ENCODE measurements around the gene PXYLP1.

Gene PXYLP1, protein sequence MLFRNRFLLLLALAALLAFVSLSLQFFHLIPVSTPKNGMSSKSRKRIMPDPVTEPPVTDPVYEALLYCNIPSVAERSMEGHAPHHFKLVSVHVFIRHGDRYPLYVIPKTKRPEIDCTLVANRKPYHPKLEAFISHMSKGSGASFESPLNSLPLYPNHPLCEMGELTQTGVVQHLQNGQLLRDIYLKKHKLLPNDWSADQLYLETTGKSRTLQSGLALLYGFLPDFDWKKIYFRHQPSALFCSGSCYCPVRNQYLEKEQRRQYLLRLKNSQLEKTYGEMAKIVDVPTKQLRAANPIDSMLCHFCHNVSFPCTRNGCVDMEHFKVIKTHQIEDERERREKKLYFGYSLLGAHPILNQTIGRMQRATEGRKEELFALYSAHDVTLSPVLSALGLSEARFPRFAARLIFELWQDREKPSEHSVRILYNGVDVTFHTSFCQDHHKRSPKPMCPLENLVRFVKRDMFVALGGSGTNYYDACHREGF

GRCh38 chr3:141231101-141231951, at the start of gene PXYLP1:
TSS of gene PXYLP1 (plus strand) at chr3:141231825. CDS start at chr3:141260176, 28,351 bp downstream.
- DNase-seq (ENCODE audit: low read depth) = peak; percentile 43
- TF ChIP-seq, protein P1, sequence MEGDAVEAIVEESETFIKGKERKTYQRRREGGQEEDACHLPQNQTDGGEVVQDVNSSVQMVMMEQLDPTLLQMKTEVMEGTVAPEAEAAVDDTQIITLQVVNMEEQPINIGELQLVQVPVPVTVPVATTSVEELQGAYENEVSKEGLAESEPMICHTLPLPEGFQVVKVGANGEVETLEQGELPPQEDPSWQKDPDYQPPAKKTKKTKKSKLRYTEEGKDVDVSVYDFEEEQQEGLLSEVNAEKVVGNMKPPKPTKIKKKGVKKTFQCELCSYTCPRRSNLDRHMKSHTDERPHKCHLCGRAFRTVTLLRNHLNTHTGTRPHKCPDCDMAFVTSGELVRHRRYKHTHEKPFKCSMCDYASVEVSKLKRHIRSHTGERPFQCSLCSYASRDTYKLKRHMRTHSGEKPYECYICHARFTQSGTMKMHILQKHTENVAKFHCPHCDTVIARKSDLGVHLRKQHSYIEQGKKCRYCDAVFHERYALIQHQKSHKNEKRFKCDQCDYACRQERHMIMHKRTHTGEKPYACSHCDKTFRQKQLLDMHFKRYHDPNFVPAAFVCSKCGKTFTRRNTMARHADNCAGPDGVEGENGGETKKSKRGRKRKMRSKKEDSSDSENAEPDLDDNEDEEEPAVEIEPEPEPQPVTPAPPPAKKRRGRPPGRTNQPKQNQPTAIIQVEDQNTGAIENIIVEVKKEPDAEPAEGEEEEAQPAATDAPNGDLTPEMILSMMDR (conservative IDR thresholded peaks at IDR 0.05; ENCODE audit: low read depth, low read length) = peak; percentile 44
- H3K4me3 ChIP-seq (ENCODE audit: low read length) = peak within 1 kb of the TSS; percentile 67

- no peak for DNase-seq (ENCODE audit: low read depth)
- TF ChIP-seq, protein P1 (conservative IDR thresholded peaks at IDR 0.05; ENCODE audit: low read depth, low read length) = no peak
- H3K4me3 ChIP-seq (ENCODE audit: low read length) = no peak overlapping the region
Observed at GRCh38 chr3:141183606-141184005, 48.0 kb upstream of the PXYLP1 start.

GRCh38 chr3:141184430-141184829, 47.2 kb upstream of the PXYLP1 start:
- DNase-seq (ENCODE audit: low read depth) = no peak
- H3K4me3 ChIP-seq (ENCODE audit: low read length) = no peak overlapping the region
- TF ChIP-seq, protein P1 (conservative IDR thresholded peaks at IDR 0.05; ENCODE audit: low read depth, low read length) = no peak

- TF ChIP-seq, protein P1 (conservative IDR thresholded peaks at IDR 0.05; ENCODE audit: low read depth, low read length) = no peak
- no peak overlapping the region for H3K4me3 ChIP-seq (ENCODE audit: low read length)
- no peak for DNase-seq (ENCODE audit: low read depth)
Observed at GRCh38 chr3:141191097-141191749, 40.4 kb upstream of the PXYLP1 start.

DNA sequence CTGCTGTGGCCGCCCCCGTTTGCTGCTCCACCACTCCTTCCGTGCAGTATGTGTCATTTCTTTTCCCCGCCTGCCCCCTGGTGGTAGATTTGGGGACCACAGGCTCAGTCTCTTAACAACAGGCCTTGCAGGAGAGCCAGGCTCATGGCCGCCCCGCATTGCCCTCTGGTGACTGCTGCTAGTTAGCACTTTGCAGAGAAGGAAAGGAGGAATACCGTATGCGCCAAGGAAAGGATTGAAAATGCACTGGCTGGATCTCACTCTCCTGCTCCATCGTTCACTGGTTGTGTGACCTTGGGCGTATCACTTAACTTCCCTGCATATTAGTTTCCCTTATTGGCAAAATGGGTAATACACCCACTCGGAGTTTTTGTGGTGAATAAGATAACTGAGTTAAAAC, 39.3 kb upstream of the PXYLP1 start:
- TF ChIP-seq, protein P1 (conservative IDR thresholded peaks at IDR 0.05; ENCODE audit: low read depth, low read length) = peak; percentile 99
- DNase-seq (ENCODE audit: low read depth) = peak; percentile 63
- H3K4me3 ChIP-seq (ENCODE audit: low read length) = no peak overlapping the region

DNA sequence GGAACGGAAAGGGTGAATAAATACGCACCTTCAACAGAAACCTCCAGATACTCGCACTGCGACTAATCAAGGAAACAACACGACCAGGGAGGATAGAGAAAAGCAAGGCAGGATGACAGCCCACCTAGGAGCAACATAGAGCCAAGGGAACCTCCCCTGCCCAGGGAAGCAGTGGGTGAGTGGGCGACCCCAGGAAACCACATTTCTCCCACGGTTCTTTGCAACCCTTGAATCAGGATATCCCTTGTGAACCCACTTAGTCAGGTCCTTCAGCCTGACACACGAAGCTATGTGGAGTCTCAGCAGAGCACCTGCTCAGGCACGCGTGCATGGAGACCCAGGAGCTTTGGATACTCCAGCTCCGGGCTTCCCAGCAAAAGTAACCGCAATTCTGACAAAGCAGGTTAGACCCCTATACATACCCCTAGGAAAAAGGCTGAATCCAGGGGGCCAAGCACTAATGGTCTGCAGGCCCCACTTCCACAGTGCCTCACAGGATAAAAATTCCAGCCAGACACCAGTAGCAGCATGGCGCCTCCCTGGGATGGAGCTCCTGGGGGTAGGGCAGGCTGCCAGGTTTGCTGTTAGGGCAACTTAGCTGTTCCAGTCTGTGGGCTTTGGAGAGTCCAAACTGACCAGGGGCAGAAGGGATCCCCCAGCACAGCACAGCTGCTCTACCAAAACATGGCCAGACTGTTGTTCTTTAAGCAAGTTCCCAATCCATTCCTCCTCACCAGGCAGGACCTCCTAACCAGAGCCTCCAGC, 38.4 kb upstream of the PXYLP1 start:
- TF ChIP-seq, protein P1 (conservative IDR thresholded peaks at IDR 0.05; ENCODE audit: low read depth, low read length) = no peak
- no peak for DNase-seq (ENCODE audit: low read depth)
- no peak overlapping the region for H3K4me3 ChIP-seq (ENCODE audit: low read length)

All from retinal pigment epithelial cell (primary cell).